ENCODE data around the gene PLGRKT.
A peak's percentile ranks its signal among the peaks of the same experiment; 100 is the strongest.
"Not testable (repeated sequence)": the region's sequence is repeated elsewhere in the genome, so short reads cannot be mapped to it uniquely, and the experiment has no call there.

PLGRKT gene

GRCh38 chr9:5450359-5451091 lies 12.8 kb upstream of the PLGRKT start, which contains the start of gene CD274:
TSS of gene CD274 (plus strand) at chr9:5450542. CDS start at chr9:5456114, 5,572 bp downstream.
- peak; percentile 88 for DNase-seq

- no peak for DNase-seq
Observed at GRCh38 chr9:5449521-5450358, 12.0 kb upstream of the PLGRKT start.

DNA sequence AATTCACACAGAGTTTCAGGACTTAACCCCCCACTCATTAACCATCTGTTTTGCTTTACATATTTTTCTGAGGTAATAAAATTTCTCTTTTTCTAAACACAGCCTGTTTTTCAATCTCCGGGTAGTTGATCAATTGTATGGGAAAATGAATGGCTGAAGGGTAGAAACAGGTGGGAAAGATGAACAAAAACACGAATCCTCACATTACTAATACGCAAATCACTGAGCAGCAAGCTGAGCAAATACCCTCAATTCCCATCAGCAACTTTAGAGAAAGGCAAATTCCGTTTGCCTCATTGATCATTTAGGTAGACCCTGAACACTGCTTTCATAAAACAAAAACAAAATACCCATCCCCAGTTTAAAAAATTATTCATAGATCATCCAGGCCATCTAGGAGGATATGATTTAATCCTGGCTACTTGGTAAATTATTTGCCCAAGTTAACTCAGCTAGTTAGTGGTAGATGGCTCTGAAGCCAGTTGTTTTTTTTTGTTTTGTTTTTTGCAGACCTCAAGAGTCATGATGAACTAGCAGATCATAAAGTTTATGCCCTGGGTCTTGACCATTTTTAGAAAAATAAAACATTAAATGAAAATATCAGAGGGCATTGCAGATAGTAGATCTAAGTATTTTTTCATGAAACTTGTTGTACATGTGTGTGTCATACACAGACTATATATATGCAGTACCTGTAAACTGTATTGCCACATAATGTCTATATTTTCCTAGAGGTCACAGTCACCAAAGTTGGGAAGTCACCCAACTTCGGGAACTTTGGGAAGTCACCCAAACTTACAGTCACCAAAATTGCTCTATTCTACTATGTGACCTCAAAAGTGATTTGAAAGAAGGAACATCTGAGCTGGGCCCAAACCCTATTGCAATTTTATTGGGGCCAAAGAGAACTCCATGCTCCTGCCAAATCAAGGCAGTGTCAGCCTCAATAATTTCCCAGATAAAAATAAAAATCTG lies 11.0 kb upstream of the PLGRKT start:
- DNase-seq: no peak

GRCh38 chr9:5448016-5448415 lies 10.3 kb upstream of the PLGRKT start:
- no peak for DNase-seq

- no peak for DNase-seq
Observed at GRCh38 chr9:5447337-5447736, 9.6 kb upstream of the PLGRKT start.

GRCh38 chr9:5446451-5447236 lies 8.9 kb upstream of the PLGRKT start:
- DNase-seq: no peak

GRCh38 chr9:5445886-5446285 lies 8.2 kb upstream of the PLGRKT start:
- DNase-seq: no peak

DNA sequence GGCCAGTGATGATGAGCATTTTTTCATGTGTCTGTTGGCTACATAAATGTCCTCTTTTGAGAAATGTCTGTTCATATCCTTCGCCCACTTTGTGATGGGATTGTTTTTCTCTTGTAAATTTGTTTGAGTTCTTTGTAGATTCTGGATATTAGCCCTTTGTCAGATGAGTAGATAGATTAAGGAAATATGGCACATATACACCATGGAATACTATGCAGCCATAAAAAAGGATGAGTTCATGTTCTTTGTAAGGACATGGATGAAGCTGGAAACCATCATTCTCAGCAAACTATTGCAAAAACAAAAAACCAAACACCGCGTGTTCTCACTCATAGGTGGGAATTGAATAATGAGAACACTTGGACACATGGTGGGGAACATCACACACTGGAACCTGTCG lies 7.4 kb upstream of the PLGRKT start:
- not testable (repeated sequence) for DNase-seq

GRCh38 chr9:5443850-5444249 lies 6.1 kb upstream of the PLGRKT start:
- no peak for DNase-seq

GRCh38 chr9:5442400-5443011 lies 4.8 kb upstream of the PLGRKT start:
- DNase-seq: peak; percentile 65

DNA sequence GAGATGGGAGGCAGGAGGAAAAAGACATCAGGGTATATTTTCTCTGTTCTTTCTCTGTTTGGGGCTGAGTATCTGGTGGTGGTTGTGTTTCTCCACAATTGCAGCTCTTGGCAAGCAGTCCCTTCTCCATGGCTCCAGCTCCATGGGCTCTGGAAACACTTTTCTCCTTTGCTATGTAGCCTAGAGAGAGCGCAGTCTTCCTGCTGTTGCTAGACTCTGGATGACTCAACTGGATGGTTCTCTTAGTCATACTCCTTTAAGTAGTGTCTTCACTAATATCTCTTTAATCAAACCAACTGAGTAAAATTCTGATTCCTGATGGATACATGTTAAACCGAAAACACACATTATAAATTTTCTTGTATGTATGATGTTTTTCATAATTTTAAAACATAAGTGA lies 3.3 kb upstream of the PLGRKT start:
- no peak for DNase-seq

DNA sequence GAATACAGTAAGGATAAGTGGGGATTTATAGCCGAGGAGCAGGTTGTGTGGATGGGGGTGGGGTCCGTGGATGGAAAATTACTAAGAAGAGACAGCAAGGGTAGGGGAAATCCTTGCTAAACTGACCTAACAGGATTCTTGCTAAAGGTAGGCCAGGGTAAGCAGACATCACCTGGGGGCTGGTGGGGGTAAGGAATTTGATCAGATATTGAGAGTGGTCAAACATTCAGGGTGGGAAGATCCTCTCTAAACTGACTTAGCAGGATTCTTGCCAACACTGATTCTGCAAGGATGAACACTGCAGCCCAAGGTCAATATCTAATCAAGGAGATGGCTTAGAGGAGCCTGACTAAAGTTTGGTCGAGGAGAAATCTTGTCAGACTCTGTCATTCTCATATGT lies 2.7 kb upstream of the PLGRKT start:
- no peak for DNase-seq

GRCh38 chr9:5438301-5439162 lies 807 bp upstream of the PLGRKT start:
- no peak for DNase-seq

DNA sequence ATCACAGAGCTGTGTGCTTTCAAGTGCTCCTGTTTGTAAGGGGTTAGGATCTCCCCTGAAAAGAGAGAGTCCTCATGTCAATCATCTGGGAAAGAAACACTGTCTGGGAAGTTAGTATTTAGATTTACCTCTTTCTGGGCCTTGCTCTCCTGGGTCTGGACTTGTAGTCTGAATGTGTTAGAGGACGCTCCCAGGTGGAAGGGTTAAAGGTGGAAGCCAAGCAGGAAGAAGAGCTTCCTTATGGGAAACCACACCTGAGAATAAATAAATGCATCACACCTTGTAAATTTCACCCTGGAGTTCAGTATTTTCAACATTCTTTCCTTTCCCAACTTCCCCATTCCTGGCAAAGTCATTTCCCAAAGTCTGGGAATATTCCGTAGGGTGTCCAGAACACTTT lies 1.3 kb downstream of the PLGRKT start:
- DNase-seq: no peak

- peak; percentile 5 for DNase-seq
Observed at GRCh38 chr9:5435912-5436311, 1.8 kb downstream of the PLGRKT start.

GRCh38 chr9:5433841-5434810 lies 3.6 kb downstream of the PLGRKT start:
- DNase-seq: not testable (repeated sequence)

- not testable (repeated sequence) for DNase-seq
Observed at GRCh38 chr9:5433328-5433727, 4.4 kb downstream of the PLGRKT start.

DNA sequence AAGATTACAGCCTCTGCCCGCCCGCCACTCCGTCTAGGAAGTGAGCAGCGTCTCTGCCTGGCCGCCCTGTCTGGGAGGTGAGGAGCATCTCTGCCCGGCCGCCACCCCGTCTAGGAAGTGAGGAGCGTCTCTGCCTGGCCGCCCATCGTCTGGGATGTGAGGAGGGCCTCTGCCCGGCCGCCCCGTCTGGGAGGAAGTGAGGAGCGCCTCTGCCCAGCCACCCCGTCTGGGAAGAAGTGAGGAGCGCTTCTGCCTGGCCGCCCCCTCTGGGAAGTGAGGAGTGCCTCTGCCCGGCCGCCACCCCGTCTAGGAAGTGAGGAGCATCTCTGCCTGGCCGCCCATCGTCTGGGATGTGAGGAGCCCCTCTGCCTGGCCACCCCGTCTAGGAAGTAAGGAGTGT lies 4.8 kb downstream of the PLGRKT start:
- DNase-seq: not testable (repeated sequence)

DNA sequence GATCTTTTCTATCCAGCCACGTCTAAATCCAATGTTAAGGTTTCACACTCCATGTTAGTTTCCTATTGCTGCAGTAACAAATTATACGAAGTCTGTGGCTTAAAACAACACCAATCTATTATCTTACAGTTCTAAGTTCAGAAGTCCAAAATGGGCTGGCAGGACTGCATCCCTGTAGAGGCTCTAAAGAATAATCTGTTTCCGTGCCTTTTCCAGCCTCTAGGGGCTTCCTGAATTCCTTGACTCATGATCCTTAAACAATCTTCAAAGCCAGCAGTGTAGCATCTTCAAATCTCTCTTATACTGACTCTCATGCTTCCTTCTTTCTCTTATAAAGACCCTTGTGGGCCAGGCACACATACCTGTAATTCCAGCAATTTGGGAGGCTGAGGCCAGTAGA lies 6.8 kb downstream of the PLGRKT start:
- DNase-seq: no peak

All from NCI-H1105 treated with DMSO at 0.1 percent for 48 hours (cell line).